RWPE2 (cell line): ENCODE results near the gene EEF2K.

Source experiments
- ATAC-seq: fragments of 200-7000 bp; cut with Tn5 transposase; 3 replicates; pipeline ENCODE4 v1.9.1; 2021; ENCODE audit warnings: low read depth
- DNase-seq: peaks from one replicate; pipeline ENCODE4 v3.0.0-alpha.2; 2020; ENCODE audit warnings: low spot score
- H3K27ac ChIP-seq: fragments of 450-650 bp; 2 replicates; pipeline ENCODE4 v1.5.1; 2017; ENCODE audit warnings: mild to moderate bottlenecking; ENCODE audit not compliant: poor library complexity, severe bottlenecking
- H3K27me3 ChIP-seq: fragments of 250-450 bp; sonication (Bioruptor Pico); 2 replicates; pipeline ENCODE4 v1.5.1; 2021; ENCODE audit warnings: mild to moderate bottlenecking, moderate library complexity; ENCODE audit not compliant: insufficient read depth, poor library complexity, severe bottlenecking
- H3K36me3 ChIP-seq: fragments of 250-450 bp; sonication (Bioruptor Pico); 2 replicates; pipeline ENCODE4 v1.5.1; 2020; ENCODE audit warnings: low read depth, mild to moderate bottlenecking, moderate library complexity
- H3K4me1 ChIP-seq: fragments of 250-450 bp; sonication (Bioruptor Pico); 2 replicates; pipeline ENCODE4 v1.5.1; 2021; ENCODE audit warnings: mild to moderate bottlenecking, moderate library complexity; ENCODE audit not compliant: insufficient read depth, poor library complexity, severe bottlenecking
- H3K4me3 ChIP-seq: fragments of 250-450 bp; sonication (Bioruptor Pico); 2 replicates; pipeline ENCODE4 v1.5.1; 2021; ENCODE audit warnings: mild to moderate bottlenecking, moderate library complexity; ENCODE audit not compliant: severe bottlenecking
- H3K9me3 ChIP-seq: fragments of 250-450 bp; sonication (Bioruptor Pico); 2 replicates; pipeline ENCODE4 v1.5.1; 2021; ENCODE audit warnings: mild to moderate bottlenecking, moderate library complexity; ENCODE audit not compliant: severe bottlenecking
- CTCF ChIP-seq: fragments of 450-650 bp; IDR thresholded peaks from one replicate; pipeline ENCODE4 v1.5.1; 2017; ENCODE audit warnings: mild to moderate bottlenecking, moderate library complexity; ENCODE audit not compliant: poor library complexity, severe bottlenecking

The EEF2K gene

GRCh38 chr16:22207715-22208360, 1.8 kb downstream of the EEF2K start:
- H3K9me3 ChIP-seq: no peaks in the 10 kb centered on the region
- no peaks in the 10 kb centered on the region for H3K36me3 ChIP-seq
- H3K4me3 ChIP-seq: peak overlapping the region; percentile 82
- no peaks in the 10 kb centered on the region for H3K4me1 ChIP-seq
- ATAC-seq (no peak), DNase-seq (no peak)
- no peaks in the 10 kb centered on the region for H3K27me3 ChIP-seq
- H3K27ac ChIP-seq: no peak overlapping the region
- no peak for TF ChIP-seq CTCF

- no peak for TF ChIP-seq CTCF
- Histone ChIP-seq H3K9me3 (no peaks in the 10 kb centered on the region), H3K27me3 (no peaks in the 10 kb centered on the region), H3K36me3 (peaks cover 15% of the 10 kb centered on the region), H3K27ac (no peak overlapping the region), H3K4me3 (no peak overlapping the region), H3K4me1 (no peaks in the 10 kb centered on the region)
- DNase-seq (no peak), ATAC-seq (no peak)
Measured at GRCh38 chr16:22210285-22210684, 4.2 kb downstream of the EEF2K start.

GRCh38 chr16:22210854-22211253, 4.8 kb downstream of the EEF2K start:
- Histone ChIP-seq H3K4me1 (no peaks in the 10 kb centered on the region), H3K36me3 (peaks cover 15% of the 10 kb centered on the region), H3K27me3 (no peaks in the 10 kb centered on the region), H3K4me3 (no peak overlapping the region), H3K9me3 (no peaks in the 10 kb centered on the region), H3K27ac (no peak overlapping the region)
- DNase-seq (no peak), ATAC-seq (no peak)
- no peak for TF ChIP-seq CTCF

GRCh38 chr16:22213236-22213635, 7.2 kb downstream of the EEF2K start:
- Histone ChIP-seq H3K9me3 (no peaks in the 10 kb centered on the region), H3K27ac (no peak overlapping the region), H3K27me3 (no peaks in the 10 kb centered on the region), H3K36me3 (peaks cover 15% of the 10 kb centered on the region), H3K4me1 (no peaks in the 10 kb centered on the region), H3K4me3 (no peak overlapping the region)
- ATAC-seq: no peak
- TF ChIP-seq CTCF: no peak
- DNase-seq: no peak

GRCh38 chr16:22213801-22214200, 7.7 kb downstream of the EEF2K start:
- DNase-seq (no peak), ATAC-seq (no peak)
- H3K4me1 ChIP-seq: no peaks in the 10 kb centered on the region
- no peaks in the 10 kb centered on the region for H3K27me3 ChIP-seq
- no peak for TF ChIP-seq CTCF
- H3K4me3 ChIP-seq: no peak overlapping the region
- no peaks in the 10 kb centered on the region for H3K9me3 ChIP-seq
- peaks cover 15% of the 10 kb centered on the region for H3K36me3 ChIP-seq
- H3K27ac ChIP-seq: no peak overlapping the region
